H1 (cell line): ENCODE results near the gene WDR26.
"Not testable (repeated sequence)": the region's sequence is repeated elsewhere in the genome, so short reads cannot be mapped to it uniquely, and the experiment has no call there.

Source experiments
- BCL11A ChIP-seq, 2 experiments: IDR thresholded peaks; one replicate each; pipeline ENCODE4 v1.6.1; 2011; ENCODE audit warnings: low read depth in 2 of 2, low read length in 2 of 2, mild to moderate bottlenecking in 2 of 2
- GTF2F1 ChIP-seq: IDR thresholded peaks from 2 replicates; pipeline ENCODE4 v1.6.1; 2012; ENCODE audit warnings: low read depth, low read length, improper control_type of control experiment, borderline replicate concordance
- SP2 ChIP-seq: IDR thresholded peaks from 2 replicates; pipeline ENCODE4 v1.6.1; 2012; ENCODE audit warnings: mild to moderate bottlenecking, low read length, inconsistent platforms
- TF ChIP-seq, protein P1 (sequence below), 3 experiments: IDR thresholded peaks; 1 replicate in 2 of 3; 2 replicates in 1 of 3; pipeline versions ENCODE4 v1.5.1 to v1.6.1; 2011; ENCODE audit warnings: low read length in 3 of 3, mild to moderate bottlenecking in 3 of 3, inconsistent platforms in 2 of 3, low read depth in 1 of 3, moderate library complexity in 1 of 3; ENCODE audit not compliant: insufficient read depth in 1 of 3; ENCODE audit errors: control extremely low read depth in 1 of 3
- TF ChIP-seq, protein P2 (sequence below): IDR thresholded peaks from 2 replicates; pipeline ENCODE4 v1.6.1; 2011; ENCODE audit warnings: low read length, improper control_type of control experiment

DNA sequence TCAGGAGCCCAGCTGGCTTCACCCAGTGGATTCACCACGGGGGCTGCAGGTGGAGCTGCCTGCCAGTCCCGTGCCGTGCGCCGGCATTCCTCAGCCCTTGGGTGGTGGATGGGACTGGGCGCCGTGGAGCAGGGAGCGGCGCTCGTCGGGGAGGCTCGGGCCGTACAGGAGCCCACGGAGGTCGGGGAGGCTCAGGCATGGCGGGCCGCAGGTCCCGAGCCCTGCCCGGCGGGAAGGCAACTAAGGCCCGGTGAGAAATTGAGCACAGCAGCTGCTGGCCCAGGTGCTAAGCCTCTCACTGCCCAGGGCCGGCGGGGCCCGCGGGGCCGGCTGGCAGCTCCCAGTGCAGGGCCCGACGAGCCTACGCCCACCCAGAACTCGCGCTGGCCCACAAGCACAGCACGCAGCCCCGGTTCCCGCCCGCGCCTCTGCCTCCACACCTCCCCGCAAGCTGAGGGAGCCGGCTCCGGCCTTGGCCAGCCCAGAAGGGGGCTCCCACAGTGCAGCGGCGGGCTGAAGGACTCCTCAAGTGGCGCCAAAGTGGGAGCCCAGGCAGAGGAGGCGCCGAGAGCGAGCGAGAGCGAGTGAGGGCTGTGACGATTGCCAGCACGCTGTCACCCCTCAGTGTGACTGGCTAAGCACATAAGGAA lies 82.0 kb downstream of the WDR26 start:
- not testable (repeated sequence) for TF ChIP-seq BCL11A (IDR thresholded peaks at IDR 0.05; ENCODE audit: low read depth in 2 of 2, low read length in 2 of 2); GTF2F1; SP2
- TF ChIP-seq, protein P1, sequence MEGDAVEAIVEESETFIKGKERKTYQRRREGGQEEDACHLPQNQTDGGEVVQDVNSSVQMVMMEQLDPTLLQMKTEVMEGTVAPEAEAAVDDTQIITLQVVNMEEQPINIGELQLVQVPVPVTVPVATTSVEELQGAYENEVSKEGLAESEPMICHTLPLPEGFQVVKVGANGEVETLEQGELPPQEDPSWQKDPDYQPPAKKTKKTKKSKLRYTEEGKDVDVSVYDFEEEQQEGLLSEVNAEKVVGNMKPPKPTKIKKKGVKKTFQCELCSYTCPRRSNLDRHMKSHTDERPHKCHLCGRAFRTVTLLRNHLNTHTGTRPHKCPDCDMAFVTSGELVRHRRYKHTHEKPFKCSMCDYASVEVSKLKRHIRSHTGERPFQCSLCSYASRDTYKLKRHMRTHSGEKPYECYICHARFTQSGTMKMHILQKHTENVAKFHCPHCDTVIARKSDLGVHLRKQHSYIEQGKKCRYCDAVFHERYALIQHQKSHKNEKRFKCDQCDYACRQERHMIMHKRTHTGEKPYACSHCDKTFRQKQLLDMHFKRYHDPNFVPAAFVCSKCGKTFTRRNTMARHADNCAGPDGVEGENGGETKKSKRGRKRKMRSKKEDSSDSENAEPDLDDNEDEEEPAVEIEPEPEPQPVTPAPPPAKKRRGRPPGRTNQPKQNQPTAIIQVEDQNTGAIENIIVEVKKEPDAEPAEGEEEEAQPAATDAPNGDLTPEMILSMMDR (IDR thresholded peaks at IDR 0.05; ENCODE audit: control extremely low read depth in 1 of 3, insufficient read depth in 1 of 3, low read depth in 1 of 3, low read length in 3 of 3) = not testable (repeated sequence)
- TF ChIP-seq, protein P2, sequence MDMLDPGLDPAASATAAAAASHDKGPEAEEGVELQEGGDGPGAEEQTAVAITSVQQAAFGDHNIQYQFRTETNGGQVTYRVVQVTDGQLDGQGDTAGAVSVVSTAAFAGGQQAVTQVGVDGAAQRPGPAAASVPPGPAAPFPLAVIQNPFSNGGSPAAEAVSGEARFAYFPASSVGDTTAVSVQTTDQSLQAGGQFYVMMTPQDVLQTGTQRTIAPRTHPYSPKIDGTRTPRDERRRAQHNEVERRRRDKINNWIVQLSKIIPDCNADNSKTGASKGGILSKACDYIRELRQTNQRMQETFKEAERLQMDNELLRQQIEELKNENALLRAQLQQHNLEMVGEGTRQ = not testable (repeated sequence)
